K562 (cell line): ENCODE measurements around the gene TOR1AIP1.

Experiments
- ATF7 ChIP-seq: fragments of 450-650 bp; IDR thresholded peaks from 2 replicates; pipeline ENCODE4 v1.7.1; 2014; ENCODE audit warnings: mild to moderate bottlenecking, moderate library complexity
- GABPA ChIP-seq: fragments of 200-800 bp; sonication (Bioruptor generic); conservative IDR thresholded peaks from 2 replicates; pipeline ENCODE4 v1.6.1; 2016; ENCODE audit warnings: low read depth, missing genetic modification characterization, missing compliant biosample characterization
- ZNF407 ChIP-seq: fragments of 450-650 bp; IDR thresholded peaks from 2 replicates; pipeline ENCODE4 v1.6.1; 2016; ENCODE audit warnings: low read depth

DNA sequence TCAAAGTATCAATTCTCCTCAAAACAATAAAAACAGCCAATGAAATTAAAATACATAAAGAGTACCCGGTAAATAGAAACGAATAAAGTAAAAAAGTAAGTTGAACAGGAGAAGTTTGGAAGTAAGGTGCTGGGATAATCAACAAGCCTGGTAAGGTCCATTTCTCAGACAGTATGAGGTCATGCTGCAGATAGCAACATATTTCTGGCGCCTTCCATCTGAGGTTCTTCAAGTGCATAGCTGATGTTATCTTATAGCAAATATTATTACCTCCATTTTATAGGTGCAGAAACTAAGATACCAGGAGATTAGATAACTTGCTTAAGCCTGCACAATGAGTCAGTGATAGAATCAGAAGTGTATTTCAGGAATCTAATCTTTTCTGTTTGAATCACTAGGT, 48.8 kb downstream of the TOR1AIP1 start:
- TF ChIP-seq ZNF407 (no peak), ATF7 (no peak), GABPA (tag) (no peak)
